ENCODE data around the gene RPS27L. TPM values are rescaled to one million over a fixed set of nuclear protein-coding genes. Genes with fewer than 3 reads are reported as not detected.

Gene RPS27L
- 523 and 675 TPM in 2 replicates for total RNA-seq

GRCh38 chr15:63157118-63157843 lies at the start of gene RPS27L:
TSS of gene RPS27L (minus strand) at chr15:63157477. CDS start at chr15:63157405, 72 bp downstream.

GRCh38 chr15:63188926-63189871 lies 31.9 kb upstream of the RPS27L start, which contains the start of gene RAB8B:
TSS of gene RAB8B (plus strand) at chr15:63189606. CDS start at chr15:63189625, 19 bp downstream.

GRCh38 chr15:63121382-63122001 lies 35.8 kb downstream of the RPS27L start, which contains the start of gene LACTB:
TSS of gene LACTB (plus strand) at chr15:63121861. CDS start at chr15:63121872, 11 bp downstream.

Other genes starting within 250 kb of the RPS27L start
- gene TPM1, start 114.7 kb downstream of the RPS27L start, total RNA-seq: 425 and 477 TPM in 2 replicates
- gene LACTB, start 35.6 kb downstream of the RPS27L start, total RNA-seq: 23.2 and 31.9 TPM in 2 replicates
- 118 and 126 TPM in 2 replicates for gene RAB8B, start 32.1 kb upstream of the RPS27L start, total RNA-seq
- 17.5 and 18.5 TPM in 2 replicates for gene APH1B, start 120.1 kb upstream of the RPS27L start, total RNA-seq
- 42.1 and 108 TPM in 2 replicates for gene CA12, start 224.4 kb upstream of the RPS27L start, total RNA-seq